ENCODE data around the gene ATF6B. TPM values are rescaled to one million over a fixed set of nuclear protein-coding genes. Genes with fewer than 3 reads are reported as not detected.

Gene ATF6B
- total and polyA plus RNA-seq, 2 experiments from 2014 or later = 37.9 to 43.7 TPM

GRCh38 chr6:32140420-32141046 is 12.5 kb upstream of the ATF6B start:
- TF ChIP-seq CTCF (IDR thresholded peaks at IDR 0.05; ENCODE audit: poor library complexity) = no peak
- no peak for TF ChIP-seq EZH2phosphoT487 (IDR thresholded peaks at IDR 0.05; ENCODE audit: low read depth, severe bottlenecking, unreplicated experiment)
- no peak for TF ChIP-seq EZH2 (IDR thresholded peaks at IDR 0.05; ENCODE audit: borderline replicate concordance)
- Histone ChIP-seq H3K9me2 (replicated peaks; ENCODE audit: insufficient read depth) (no peaks in the 10 kb centered on the region), H2AFZ (no peak overlapping the region), H3K27me3 (no peaks in the 10 kb centered on the region), H3K79me2 (no peaks in the 10 kb centered on the region), H3K9me3 (ENCODE audit: low read depth) (no peaks in the 10 kb centered on the region), H3K27ac (peak overlapping the region; percentile 8), H3K4me1 (ENCODE audit: insufficient read depth) (peaks cover 12% of the 10 kb centered on the region), H4K20me1 (ENCODE audit: insufficient read depth, poor library complexity, severe bottlenecking) (no peaks in the 10 kb centered on the region), H3K36me3 (replicated peaks; ENCODE audit: insufficient read depth, low read depth) (no peaks in the 10 kb centered on the region), H3K4me2 (peak overlapping the region; percentile 2), H3K4me3 (no peak overlapping the region)
- WGBS (ENCODE audit: low lambda C conversion rate, missing lambda C conversion rate) = 21% methylated on average over 5 of the region's 5 CpGs
- no peak for DNase-seq (ENCODE audit: low spot score)

- WGBS (ENCODE audit: low lambda C conversion rate, missing lambda C conversion rate) = 72% methylated on average over 5 of the region's 5 CpGs
- H3K4me3 ChIP-seq = no peak overlapping the region
Observed at GRCh38 chr6:32139590-32139989, 11.5 kb upstream of the ATF6B start.

GRCh38 chr6:32137454-32137853 is 9.4 kb upstream of the ATF6B start:
- TF ChIP-seq EZH2phosphoT487 (IDR thresholded peaks at IDR 0.05; ENCODE audit: low read depth, severe bottlenecking, unreplicated experiment) (no peak), CTCF (IDR thresholded peaks at IDR 0.05; ENCODE audit: poor library complexity) (no peak), EZH2 (IDR thresholded peaks at IDR 0.05; ENCODE audit: borderline replicate concordance) (no peak)
- Histone ChIP-seq H3K9me3 (ENCODE audit: low read depth) (no peaks in the 10 kb centered on the region), H3K36me3 (replicated peaks; ENCODE audit: insufficient read depth, low read depth) (no peaks in the 10 kb centered on the region)

More at GRCh38 chr6:32139590-32139989, 11.5 kb upstream of the ATF6B start:
- TF ChIP-seq CTCF (IDR thresholded peaks at IDR 0.05; ENCODE audit: poor library complexity) (no peak), EZH2phosphoT487 (IDR thresholded peaks at IDR 0.05; ENCODE audit: low read depth, severe bottlenecking, unreplicated experiment) (no peak), EZH2 (IDR thresholded peaks at IDR 0.05; ENCODE audit: borderline replicate concordance) (no peak)
- H3K27me3 ChIP-seq = no peaks in the 10 kb centered on the region
- H3K9me2 ChIP-seq (replicated peaks; ENCODE audit: insufficient read depth) = no peaks in the 10 kb centered on the region
- no peaks in the 10 kb centered on the region for H3K9me3 ChIP-seq (ENCODE audit: low read depth)
- H3K4me1 ChIP-seq (ENCODE audit: insufficient read depth) = peaks cover 12% of the 10 kb centered on the region
- DNase-seq (ENCODE audit: low spot score) = no peak
- no peaks in the 10 kb centered on the region for H3K36me3 ChIP-seq (replicated peaks; ENCODE audit: insufficient read depth, low read depth)
- no peak overlapping the region for H2AFZ ChIP-seq
- no peaks in the 10 kb centered on the region for H3K79me2 ChIP-seq
- H4K20me1 ChIP-seq (ENCODE audit: insufficient read depth, poor library complexity, severe bottlenecking) = no peaks in the 10 kb centered on the region
- H3K4me2 ChIP-seq = no peak overlapping the region
- peak overlapping the region; percentile 8 for H3K27ac ChIP-seq

More at GRCh38 chr6:32137454-32137853, 9.4 kb upstream of the ATF6B start:
- H2AFZ ChIP-seq = no peak overlapping the region
- H3K79me2 ChIP-seq = no peaks in the 10 kb centered on the region
- no peaks in the 10 kb centered on the region for H3K9me2 ChIP-seq (replicated peaks; ENCODE audit: insufficient read depth)
- no peak overlapping the region for H3K27ac ChIP-seq
- peaks cover 12% of the 10 kb centered on the region for H3K4me1 ChIP-seq (ENCODE audit: insufficient read depth)
- no peak overlapping the region for H3K4me3 ChIP-seq
- no peaks in the 10 kb centered on the region for H4K20me1 ChIP-seq (ENCODE audit: insufficient read depth, poor library complexity, severe bottlenecking)
- DNase-seq (ENCODE audit: low spot score) = no peak
- no peaks in the 10 kb centered on the region for H3K27me3 ChIP-seq
- no peak overlapping the region for H3K4me2 ChIP-seq
